Vagina (tissue), 2 donors: ENCODE data around the gene EVPL.

Experiments
- CTCF ChIP-seq, 3 experiments: fragments of 450-650 bp in 2 of 3; fragments of 200-600 bp in 1 of 3; sonication (generic) in 1 of 3; IDR thresholded peaks; one replicate each; pipeline ENCODE4 v1.5.1; 2017 to 2019; ENCODE audit warnings: antibody characterized with exemption in 3 of 3, mild to moderate bottlenecking in 2 of 3, moderate library complexity in 2 of 3
- POLR2A ChIP-seq, 2 donors: fragments of 450-650 bp; IDR thresholded peaks; one replicate each; pipeline ENCODE4 v1.6.1; 2017; ENCODE audit warnings: antibody characterized with exemption in 2 of 2, mild to moderate bottlenecking in 2 of 2, moderate library complexity in 2 of 2
- POLR2AphosphoS5 ChIP-seq, 2 donors: sonication (generic); formaldehyde crosslinking; IDR thresholded peaks; one replicate each; pipeline ENCODE4 v1.9.0; 2017; ENCODE audit warnings: antibody characterized with exemption in 2 of 2, mild to moderate bottlenecking in 2 of 2, low read depth in 1 of 2; ENCODE audit not compliant: insufficient read depth in 1 of 2

- TF ChIP-seq POLR2A (IDR thresholded peaks at IDR 0.05) (no peak), CTCF (IDR thresholded peaks at IDR 0.05) (no peak), POLR2AphosphoS5 (IDR thresholded peaks at IDR 0.05; ENCODE audit: insufficient read depth in 1 of 2, low read depth in 1 of 2) (no peak)
Observed at GRCh38 chr17:76033139-76033538, 6.0 kb upstream of the EVPL start.
